NAMALWA (cell line): Measurements from ENCODE around the gene DAZ1.
"Not testable (repeated sequence)": the region's sequence is repeated elsewhere in the genome, so short reads cannot be mapped to it uniquely, and the experiment has no call there.

Experiments used
- DNase-seq: peaks from one replicate; pipeline ENCODE4 v3.0.0-alpha.2; 2015; ENCODE audit warnings: low spot score

DAZ1 gene

DNA sequence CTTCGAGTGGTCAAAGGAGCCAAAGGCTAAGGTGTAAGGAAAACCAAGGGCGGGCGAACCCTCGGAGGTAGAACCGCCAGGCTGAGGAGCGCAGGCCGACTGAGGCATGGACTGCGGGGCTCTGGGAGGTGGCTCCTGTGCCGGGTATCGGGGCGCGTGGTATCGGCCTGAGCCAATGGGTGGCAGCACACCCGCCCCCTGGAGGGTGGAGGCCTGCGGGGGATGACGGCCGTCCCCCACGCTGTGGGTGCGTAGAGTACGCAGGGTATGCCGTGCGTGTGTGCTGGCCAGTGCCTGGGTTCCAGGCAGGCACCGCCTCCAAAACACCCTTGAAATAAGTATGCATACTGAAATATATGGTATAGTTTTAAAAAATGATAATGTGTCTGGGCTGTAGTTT is at the start of gene DAZ1:
TSS of gene DAZ1 (minus strand) at position 101 of the 400 bp plus-strand sequence. CDS start 208 bp downstream, outside the sequence.
- not testable (repeated sequence) for DNase-seq

DNA sequence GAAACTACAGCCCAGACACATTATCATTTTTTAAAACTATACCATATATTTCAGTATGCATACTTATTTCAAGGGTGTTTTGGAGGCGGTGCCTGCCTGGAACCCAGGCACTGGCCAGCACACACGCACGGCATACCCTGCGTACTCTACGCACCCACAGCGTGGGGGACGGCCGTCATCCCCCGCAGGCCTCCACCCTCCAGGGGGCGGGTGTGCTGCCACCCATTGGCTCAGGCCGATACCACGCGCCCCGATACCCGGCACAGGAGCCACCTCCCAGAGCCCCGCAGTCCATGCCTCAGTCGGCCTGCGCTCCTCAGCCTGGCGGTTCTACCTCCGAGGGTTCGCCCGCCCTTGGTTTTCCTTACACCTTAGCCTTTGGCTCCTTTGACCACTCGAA is 20.4 kb upstream of the DAZ1 start, which contains the start of gene DAZ2:
TSS of gene DAZ2 (plus strand) at position 301 of the 400 bp plus-strand sequence. CDS start 208 bp downstream, outside the sequence.
- DNase-seq, result not testable (repeated sequence)

GRCh38 chrY:23210681-23211080 is 11.9 kb upstream of the DAZ1 start:
- DNase-seq, result not testable (repeated sequence)

DNA sequence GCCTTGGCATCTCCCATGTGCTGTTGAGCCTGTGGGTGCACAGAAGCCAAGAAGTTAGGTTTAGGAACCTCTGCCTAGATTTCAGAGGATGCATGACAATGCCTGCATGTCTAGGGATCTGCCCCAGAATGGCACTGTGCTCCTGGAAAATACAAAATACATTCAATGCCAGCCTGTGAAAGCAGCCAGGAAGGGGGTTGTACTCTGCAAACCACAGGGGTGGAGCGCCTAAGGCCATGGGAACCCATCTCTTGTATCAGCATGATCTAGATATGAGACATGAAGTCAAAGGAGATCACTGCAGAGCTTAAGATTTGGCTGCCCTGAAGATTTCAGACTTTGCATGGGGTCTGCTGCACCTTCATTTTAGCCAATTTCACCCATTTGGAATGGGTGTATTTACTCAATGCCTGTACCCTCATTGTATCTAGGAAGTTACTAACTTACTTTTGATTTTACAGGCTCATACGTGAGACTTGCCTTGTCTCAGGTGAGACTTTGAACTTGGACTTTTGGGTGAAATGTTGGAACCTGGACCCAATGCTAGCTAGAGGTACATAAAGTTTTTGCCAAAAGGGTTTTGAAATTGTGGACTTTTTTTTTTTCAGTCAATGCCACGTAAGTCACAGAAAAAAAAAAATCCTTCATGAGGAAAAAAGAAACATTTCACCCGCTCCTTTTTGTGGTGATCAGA is 11.1 kb upstream of the DAZ1 start:
- not testable (repeated sequence) for DNase-seq

DNA sequence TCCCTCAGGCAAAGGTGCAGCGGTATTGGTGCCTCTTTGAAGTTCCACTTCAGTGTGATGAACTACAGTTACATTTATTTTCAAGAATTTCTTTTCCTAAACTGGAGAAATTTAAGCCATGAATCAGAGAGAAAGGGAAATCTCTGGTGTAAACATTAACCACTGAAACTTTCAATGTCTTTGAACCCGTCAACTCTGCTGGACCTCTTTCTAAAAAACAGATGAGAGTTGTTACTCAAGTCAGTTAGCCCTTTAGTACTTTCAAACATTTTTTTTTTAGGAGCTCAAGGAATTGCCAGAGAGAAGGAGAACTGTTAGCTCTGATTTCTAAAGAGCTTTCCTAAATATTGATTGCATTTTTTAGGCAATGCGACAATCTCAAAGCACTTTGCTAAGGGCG is 8.6 kb upstream of the DAZ1 start:
- DNase-seq, result not testable (repeated sequence)
